ENCODE measurements around the gene ERG28. TPM values are rescaled to one million over a fixed set of nuclear protein-coding genes. Genes with fewer than 3 reads are reported as not detected.

ERG28 gene, protein sequence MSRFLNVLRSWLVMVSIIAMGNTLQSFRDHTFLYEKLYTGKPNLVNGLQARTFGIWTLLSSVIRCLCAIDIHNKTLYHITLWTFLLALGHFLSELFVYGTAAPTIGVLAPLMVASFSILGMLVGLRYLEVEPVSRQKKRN
- 7.7 and 15.8 TPM in 2 replicates for total RNA-seq

DNA sequence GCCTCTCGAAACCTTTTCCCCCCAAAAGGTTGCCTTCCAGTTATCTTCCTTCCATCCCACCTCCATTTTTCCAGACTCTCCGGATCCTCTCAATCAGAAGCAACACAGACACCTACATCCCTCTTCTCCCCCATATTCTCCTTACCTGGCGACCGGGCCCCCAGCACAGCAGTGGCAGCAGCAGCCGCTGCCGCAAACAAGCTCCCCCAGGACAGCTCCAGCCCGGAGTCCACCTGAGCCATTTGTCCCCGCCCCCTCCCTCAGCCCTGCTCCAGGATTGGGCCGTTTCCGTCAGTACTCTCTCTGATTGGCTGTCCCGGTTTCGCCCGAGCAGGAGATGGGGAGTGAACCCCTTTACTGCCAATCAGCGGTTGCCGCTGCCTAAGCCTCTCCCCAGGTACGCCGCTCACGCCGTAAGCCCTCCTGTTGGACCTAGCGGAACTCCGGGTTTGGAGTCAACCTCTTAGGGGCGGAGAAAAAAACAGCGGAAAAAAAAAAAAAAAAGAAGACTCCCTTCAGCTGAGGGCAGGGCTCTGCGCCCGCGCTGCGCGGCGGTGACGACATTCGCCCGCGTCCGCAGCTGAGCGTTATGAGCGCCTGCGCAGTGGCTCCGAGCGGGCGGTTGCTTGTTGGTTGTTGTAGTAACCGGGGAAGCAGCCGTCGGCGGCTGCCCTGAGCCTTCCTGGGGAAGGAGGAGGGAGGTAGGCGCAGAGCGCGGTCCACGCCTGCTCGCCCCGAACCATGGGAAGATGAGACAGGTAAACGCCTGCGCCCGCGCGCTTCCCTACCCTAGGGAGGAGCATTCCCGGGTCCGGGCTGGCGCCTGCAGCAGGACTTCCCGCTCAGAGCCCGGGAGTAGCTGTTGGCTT lies at the start of gene ERG28, which contains the start of gene TTLL5:
TSS of gene ERG28 (minus strand) at position 247 of the 869 bp plus-strand sequence. CDS start 3,374 bp downstream, outside the sequence.
TSS of gene TTLL5 (plus strand) at position 617 of the 869 bp plus-strand sequence. CDS start 1,904 bp downstream, outside the sequence.

Small RNA genes within 50 kb of the gene (small RNA-seq; reads per million reads assigned to genes)
- gene RNA5SP387 (ENCODE audit: low replicate concordance) = 0.62 reads per million, percentile 26 among the genes with 10 or more reads in this experiment

Other genes with a start within 250 kb of the ERG28 start
- gene JDP2, start 232.9 kb downstream of the ERG28 start, total RNA-seq = 28.2 and 77.3 TPM in 2 replicates
- 0.66 and 0.72 TPM in 2 replicates for gene BATF, start 138.4 kb downstream of the ERG28 start, total RNA-seq
- 1.1 and 1.3 TPM in 2 replicates for gene FLVCR2, start 82.3 kb downstream of the ERG28 start, total RNA-seq
- 19.5 and 38.4 TPM in 2 replicates for gene TTLL5, start 370 bp upstream of the ERG28 start, total RNA-seq